ENCODE data around the gene FXYD4.

FXYD4 gene

GRCh38 chr10:43396061-43396927 lies 24.9 kb downstream of the FXYD4 start:
- DNase-seq (ENCODE audit: low spot score), result peak; percentile 86

GRCh38 chr10:43396928-43397624 lies 25.6 kb downstream of the FXYD4 start:
- peak; percentile 90 for DNase-seq (ENCODE audit: low spot score)

- no peak for DNase-seq (ENCODE audit: low spot score)
Observed at GRCh38 chr10:43398939-43399319, 27.5 kb downstream of the FXYD4 start.

GRCh38 chr10:43399320-43400310 lies 28.2 kb downstream of the FXYD4 start:
- no peak for DNase-seq (ENCODE audit: low spot score)

GRCh38 chr10:43401627-43402026 lies 30.2 kb downstream of the FXYD4 start:
- no peak for DNase-seq (ENCODE audit: low spot score)

- DNase-seq (ENCODE audit: low spot score), result no peak
Observed at GRCh38 chr10:43402176-43402575, 30.7 kb downstream of the FXYD4 start.

GRCh38 chr10:43402880-43403452 lies 31.5 kb downstream of the FXYD4 start:
- DNase-seq (ENCODE audit: low spot score), result no peak

GRCh38 chr10:43403911-43404703 lies 32.7 kb downstream of the FXYD4 start:
- DNase-seq (ENCODE audit: low spot score), result no peak

- no peak for DNase-seq (ENCODE audit: low spot score)
Observed at GRCh38 chr10:43404704-43405084, 33.3 kb downstream of the FXYD4 start.

GRCh38 chr10:43407148-43407575 lies 35.7 kb downstream of the FXYD4 start:
- peak; percentile 66 for DNase-seq (ENCODE audit: low spot score)

- peak; percentile 80 for DNase-seq (ENCODE audit: low spot score)
Observed at GRCh38 chr10:43407576-43408330, 36.3 kb downstream of the FXYD4 start.

GRCh38 chr10:43408331-43408709 lies 36.9 kb downstream of the FXYD4 start:
- no peak for DNase-seq (ENCODE audit: low spot score)

GRCh38 chr10:43408710-43409384 lies 37.4 kb downstream of the FXYD4 start, which contains the start of gene HNRNPF:
HNRNPF (minus strand) TSS chr10:43409186; CDS start chr10:43387884, 21,302 bp downstream.
- DNase-seq (ENCODE audit: low spot score), result peak; percentile 96

- DNase-seq (ENCODE audit: low spot score), result no peak
Observed at GRCh38 chr10:43409385-43410109, 38.1 kb downstream of the FXYD4 start.

- DNase-seq (ENCODE audit: low spot score), result no peak
Observed at GRCh38 chr10:43410345-43410744, 38.9 kb downstream of the FXYD4 start.

- no peak for DNase-seq (ENCODE audit: low spot score)
Observed at GRCh38 chr10:43411536-43411935, 40.1 kb downstream of the FXYD4 start.

- no peak for DNase-seq (ENCODE audit: low spot score)
Observed at GRCh38 chr10:43415544-43415943, 44.1 kb downstream of the FXYD4 start.

- no peak for DNase-seq (ENCODE audit: low spot score)
Observed at GRCh38 chr10:43417950-43418768, 46.7 kb downstream of the FXYD4 start.

All from ecto neural progenitor cell (in vitro differentiated cells).